HL-60 (cell line): Measurements from ENCODE around the gene HSPA1A.

ENCODE experiments used
- POLR2AphosphoS5 ChIP-seq: IDR thresholded peaks from 2 replicates; pipeline ENCODE4 v1.6.1; 2012; ENCODE audit warnings: low read depth
- TF ChIP-seq, protein P1 (sequence below): IDR thresholded peaks from one replicate; pipeline ENCODE4 v1.5.1; 2011; ENCODE audit warnings: low read length, control low read depth, inconsistent platforms; ENCODE audit not compliant: insufficient read depth

DNA sequence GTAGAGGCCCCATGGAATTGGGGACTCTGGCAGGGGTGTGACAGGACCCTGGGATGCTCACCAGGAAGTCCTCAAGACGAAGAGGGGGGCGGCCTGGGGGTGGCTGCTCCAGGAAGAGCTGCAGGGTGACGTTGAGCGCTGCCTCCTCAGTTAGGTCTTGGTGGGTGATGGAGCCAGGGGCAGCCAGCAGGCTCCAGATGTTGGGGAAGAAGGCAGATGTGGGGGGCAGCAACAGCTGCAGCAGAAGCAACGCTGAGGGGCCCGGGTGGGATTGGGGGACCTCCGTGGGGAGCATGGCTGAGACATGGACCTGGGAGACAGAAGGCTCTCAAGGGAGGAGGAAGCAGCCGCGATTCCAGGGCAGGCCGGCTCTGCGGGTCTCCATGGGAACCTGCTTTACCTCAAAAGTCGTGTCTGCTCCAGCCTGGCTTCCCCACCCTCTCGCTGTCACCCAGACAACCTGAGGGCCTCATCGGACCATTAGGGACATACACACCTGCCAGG is 38.8 kb upstream of the HSPA1A start:
- TF ChIP-seq, protein P1, sequence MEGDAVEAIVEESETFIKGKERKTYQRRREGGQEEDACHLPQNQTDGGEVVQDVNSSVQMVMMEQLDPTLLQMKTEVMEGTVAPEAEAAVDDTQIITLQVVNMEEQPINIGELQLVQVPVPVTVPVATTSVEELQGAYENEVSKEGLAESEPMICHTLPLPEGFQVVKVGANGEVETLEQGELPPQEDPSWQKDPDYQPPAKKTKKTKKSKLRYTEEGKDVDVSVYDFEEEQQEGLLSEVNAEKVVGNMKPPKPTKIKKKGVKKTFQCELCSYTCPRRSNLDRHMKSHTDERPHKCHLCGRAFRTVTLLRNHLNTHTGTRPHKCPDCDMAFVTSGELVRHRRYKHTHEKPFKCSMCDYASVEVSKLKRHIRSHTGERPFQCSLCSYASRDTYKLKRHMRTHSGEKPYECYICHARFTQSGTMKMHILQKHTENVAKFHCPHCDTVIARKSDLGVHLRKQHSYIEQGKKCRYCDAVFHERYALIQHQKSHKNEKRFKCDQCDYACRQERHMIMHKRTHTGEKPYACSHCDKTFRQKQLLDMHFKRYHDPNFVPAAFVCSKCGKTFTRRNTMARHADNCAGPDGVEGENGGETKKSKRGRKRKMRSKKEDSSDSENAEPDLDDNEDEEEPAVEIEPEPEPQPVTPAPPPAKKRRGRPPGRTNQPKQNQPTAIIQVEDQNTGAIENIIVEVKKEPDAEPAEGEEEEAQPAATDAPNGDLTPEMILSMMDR, result no peak
- no peak for TF ChIP-seq POLR2AphosphoS5
